ENCODE data around the gene SUOX.
A peak's percentile ranks its signal among the peaks of the same experiment; 100 is the strongest.

Gene SUOX

GRCh38 chr12:56028511-56029165 lies 31.6 kb downstream of the SUOX start:
- no peak for TF ChIP-seq CTCF (IDR thresholded peaks at IDR 0.05; ENCODE audit: low read depth, low read length)
- DNase-seq (ENCODE audit: extremely low read depth, low read depth), result no peak

GRCh38 chr12:56029166-56029519 lies 32.1 kb downstream of the SUOX start:
- DNase-seq (ENCODE audit: extremely low read depth, low read depth), result no peak
- no peak for TF ChIP-seq CTCF (IDR thresholded peaks at IDR 0.05; ENCODE audit: low read depth, low read length)

GRCh38 chr12:56029666-56030293 lies 32.7 kb downstream of the SUOX start:
- peak; percentile 85 for TF ChIP-seq CTCF (IDR thresholded peaks at IDR 0.05; ENCODE audit: low read depth, low read length)
- no peak for DNase-seq (ENCODE audit: extremely low read depth, low read depth)

DNA sequence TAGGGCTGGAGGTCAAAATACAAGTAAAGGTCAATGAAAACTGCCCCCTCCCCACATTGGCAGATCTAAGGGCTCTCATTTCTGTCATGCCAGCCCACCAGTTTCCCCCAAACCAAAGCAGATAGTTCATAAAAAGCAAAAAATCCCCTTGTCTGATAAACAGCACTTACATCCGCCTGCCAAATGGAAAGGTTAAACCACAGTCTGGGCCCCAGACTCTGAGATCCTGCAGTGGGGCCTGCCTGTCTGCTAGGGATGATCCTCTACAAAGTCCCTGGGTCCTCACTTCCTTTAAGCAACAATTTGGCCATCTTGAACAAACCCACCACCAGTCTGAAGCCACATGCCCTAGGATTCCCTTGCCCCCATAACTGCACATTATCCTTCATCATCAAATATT lies 34.9 kb downstream of the SUOX start:
- no peak for TF ChIP-seq CTCF (IDR thresholded peaks at IDR 0.05; ENCODE audit: low read depth, low read length)
- no peak for DNase-seq (ENCODE audit: extremely low read depth, low read depth)

- no peak for TF ChIP-seq CTCF (IDR thresholded peaks at IDR 0.05; ENCODE audit: low read depth, low read length)
- no peak for DNase-seq (ENCODE audit: extremely low read depth, low read depth)
Observed at GRCh38 chr12:56034586-56035332, 37.7 kb downstream of the SUOX start.

DNA sequence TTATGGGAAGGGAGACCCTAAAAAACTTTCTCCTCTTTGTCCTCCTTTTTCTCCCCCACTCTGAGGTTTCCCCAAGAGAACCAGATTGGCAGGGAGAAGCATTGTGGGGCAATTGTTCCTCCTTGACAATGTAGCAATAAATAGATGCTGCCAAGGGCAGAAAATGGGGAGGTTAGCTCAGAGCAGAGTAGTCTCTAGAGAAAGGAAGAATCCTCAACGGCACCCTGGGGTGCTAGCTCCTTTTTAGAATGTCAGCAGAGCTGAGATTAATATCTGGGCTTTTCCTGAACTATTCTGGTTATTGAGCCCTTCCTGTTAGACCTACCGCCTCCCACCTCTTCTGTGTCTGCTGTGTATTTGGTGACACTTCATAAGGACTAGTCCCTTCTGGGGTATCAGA lies 40.1 kb downstream of the SUOX start:
- DNase-seq (ENCODE audit: extremely low read depth, low read depth), result no peak
- TF ChIP-seq CTCF (IDR thresholded peaks at IDR 0.05; ENCODE audit: low read depth, low read length), result no peak

DNA sequence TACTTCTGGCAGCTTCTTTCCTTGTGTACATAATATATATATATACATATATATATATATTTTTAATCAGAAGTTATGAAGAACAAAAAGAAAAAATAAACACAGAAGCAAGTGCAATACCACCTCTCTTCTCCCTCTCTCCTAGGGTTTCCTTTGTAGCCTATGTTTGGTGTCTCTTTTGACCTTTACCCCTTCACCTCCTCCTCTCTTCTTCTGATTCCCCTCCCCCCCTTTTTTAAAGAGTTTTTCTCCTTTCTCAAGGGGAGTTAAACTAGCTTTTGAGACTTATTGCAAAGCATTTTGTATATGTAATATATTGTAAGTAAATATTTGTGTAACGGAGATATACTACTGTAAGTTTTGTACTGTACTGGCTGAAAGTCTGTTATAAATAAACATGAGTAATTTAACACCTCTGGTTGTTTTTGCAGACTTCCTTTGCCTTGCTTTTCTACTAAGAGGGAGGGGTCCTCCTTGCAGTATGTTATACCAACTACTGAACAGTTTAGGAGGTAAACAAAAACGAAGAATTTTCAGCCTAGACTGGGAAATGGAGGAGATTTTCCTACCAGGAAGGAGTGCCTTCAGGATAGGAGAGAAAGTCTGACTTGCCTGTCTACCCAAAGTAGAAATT lies 41.1 kb downstream of the SUOX start:
- TF ChIP-seq CTCF (IDR thresholded peaks at IDR 0.05; ENCODE audit: low read depth, low read length), result no peak

More for the DNA sequence above, 41.1 kb downstream of the SUOX start:
- DNase-seq (ENCODE audit: extremely low read depth, low read depth), result no peak

All from AG09319 (cell line).